Body of pancreas (tissue), 4 donors: ENCODE data around the gene PKP1. TPM values are rescaled to one million over a fixed set of nuclear protein-coding genes. Genes with fewer than 3 reads are reported as not detected.

ENCODE experiments used
- ATAC-seq: fragments of 150-250 bp; one replicate; pipeline ENCODE4 v1.9.1; 2016
- DNase-seq, 4 donors: peaks; one replicate each; pipeline ENCODE4 v3.0.0-alpha.2; 2019
- H3K27ac ChIP-seq, 4 donors: fragments of 200-600 bp; sonication (generic); 1 replicate in 3 of 4; 2 replicates in 1 of 4; pipeline versions ENCODE4 v1.5.1 to v1.6.1; 2016 to 2019; ENCODE audit warnings: mild to moderate bottlenecking in 1 of 4, mixed read lengths in 1 of 4, moderate library complexity in 1 of 4
- H3K27me3 ChIP-seq, 2 donors: fragments of 200-600 bp; sonication (generic); one replicate each; pipeline ENCODE4 v1.6.0; 2016; ENCODE audit warnings: mild to moderate bottlenecking in 1 of 2
- H3K36me3 ChIP-seq, 2 donors: fragments of 200-600 bp; sonication (generic); replicated peaks in 1 of 2; 2 replicates each; pipeline ENCODE4 v1.5.1; 2016; ENCODE audit warnings: low read depth in 2 of 2; ENCODE audit not compliant: insufficient read depth in 1 of 2
- H3K4me1 ChIP-seq: fragments of 200-600 bp; sonication (generic); one replicate; pipeline ENCODE4 v1.6.0; 2016
- H3K4me3 ChIP-seq, 2 donors: fragments of 200-600 bp; sonication (generic); 1 replicate in 1 of 2; 2 replicates in 1 of 2; pipeline ENCODE4 v1.5.1; 2016 to 2019
- H3K9me3 ChIP-seq, 3 donors: fragments of 200-600 bp; sonication (generic); 1 replicate in 2 of 3; 2 replicates in 1 of 3; pipeline ENCODE4 v1.5.1; 2016
- POLR2A ChIP-seq, 3 donors: fragments of 450-650 bp; IDR thresholded peaks; one replicate each; pipeline ENCODE4 v1.6.1; 2016; ENCODE audit warnings: antibody characterized with exemption in 3 of 3, mild to moderate bottlenecking in 2 of 3
- WGBS, 2 donors: methylation state at CpG; one replicate each; pipeline ENCODE4 v1.1.5; 2017; 5-methylcytosine and 5-hydroxymethylcytosine counted together
- intact Hi-C: fragments of 100-400 bp; cut with DNase I; formaldehyde crosslinking; loops from one replicate; pipeline ENCODE4 v1.15.1; 2023
- total RNA-seq, 2 donors: library from RNA; depleted of rRNA; stranded (reverse); fragments of >200 nt; gene quantifications; one replicate each; pipeline ENCODE4 v1.1.0, GENCODE V29; 2016
- TF ChIP-seq, protein P1 (sequence below), 7 experiments: fragments of 450-650 bp in 4 of 7; fragments of 200-600 bp in 3 of 7; sonication (generic) in 3 of 7; IDR thresholded peaks; one replicate each; pipeline ENCODE4 v1.5.1; 2016 to 2019; ENCODE audit warnings: antibody characterized with exemption in 7 of 7

The PKP1 gene
- total RNA-seq, 2 donors from 2014 or later = 0.33 TPM; not detected in 1

- H3K27ac ChIP-seq = no peak overlapping the region
- no peak overlapping the region for H3K4me3 ChIP-seq
- no peaks in the 10 kb centered on the region for H3K27me3 ChIP-seq
- WGBS, 2 donors = 85 to 93% methylated on average over 4 of the region's 4 CpGs
- intact Hi-C loops = no loop called here
- H3K36me3 ChIP-seq = no peaks in the 10 kb centered on the region
- H3K4me1 ChIP-seq = no peaks in the 10 kb centered on the region
- ATAC-seq (no peak), DNase-seq (no peak)
- no peak for TF ChIP-seq POLR2A (IDR thresholded peaks at IDR 0.05)
- TF ChIP-seq, protein P1, sequence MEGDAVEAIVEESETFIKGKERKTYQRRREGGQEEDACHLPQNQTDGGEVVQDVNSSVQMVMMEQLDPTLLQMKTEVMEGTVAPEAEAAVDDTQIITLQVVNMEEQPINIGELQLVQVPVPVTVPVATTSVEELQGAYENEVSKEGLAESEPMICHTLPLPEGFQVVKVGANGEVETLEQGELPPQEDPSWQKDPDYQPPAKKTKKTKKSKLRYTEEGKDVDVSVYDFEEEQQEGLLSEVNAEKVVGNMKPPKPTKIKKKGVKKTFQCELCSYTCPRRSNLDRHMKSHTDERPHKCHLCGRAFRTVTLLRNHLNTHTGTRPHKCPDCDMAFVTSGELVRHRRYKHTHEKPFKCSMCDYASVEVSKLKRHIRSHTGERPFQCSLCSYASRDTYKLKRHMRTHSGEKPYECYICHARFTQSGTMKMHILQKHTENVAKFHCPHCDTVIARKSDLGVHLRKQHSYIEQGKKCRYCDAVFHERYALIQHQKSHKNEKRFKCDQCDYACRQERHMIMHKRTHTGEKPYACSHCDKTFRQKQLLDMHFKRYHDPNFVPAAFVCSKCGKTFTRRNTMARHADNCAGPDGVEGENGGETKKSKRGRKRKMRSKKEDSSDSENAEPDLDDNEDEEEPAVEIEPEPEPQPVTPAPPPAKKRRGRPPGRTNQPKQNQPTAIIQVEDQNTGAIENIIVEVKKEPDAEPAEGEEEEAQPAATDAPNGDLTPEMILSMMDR (IDR thresholded peaks at IDR 0.05) = no peak
- no peaks in the 10 kb centered on the region for H3K9me3 ChIP-seq
Observed at GRCh38 chr1:201349092-201349491, 65.8 kb downstream of the PKP1 start.

DNA sequence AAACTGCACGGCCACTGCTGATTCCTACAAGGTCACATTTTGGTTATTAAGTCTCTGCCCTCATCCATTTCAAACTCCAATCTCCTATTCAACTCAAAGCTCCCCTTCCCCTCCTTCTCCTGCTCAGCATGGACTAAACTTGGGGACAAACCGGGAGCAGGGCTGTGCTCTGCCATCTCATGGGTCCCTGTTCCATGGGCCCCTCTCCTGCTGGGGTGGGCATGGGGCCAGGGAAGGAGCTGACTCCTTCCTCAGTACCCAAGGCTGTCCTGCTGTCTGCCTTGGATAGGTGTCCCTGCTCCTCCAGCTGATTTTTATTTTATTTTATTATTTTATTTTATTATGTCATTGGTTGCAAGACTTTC lies 67.0 kb downstream of the PKP1 start:
- DNase-seq = no peak
- no peak for TF ChIP-seq POLR2A (IDR thresholded peaks at IDR 0.05)
- TF ChIP-seq, protein P1 (IDR thresholded peaks at IDR 0.05) = no peak
- WGBS, 2 donors = 40 to 54% methylated on average over 2 of the region's 2 CpGs
- intact Hi-C loops = no loop called here
- H3K27me3 ChIP-seq = no peaks in the 10 kb centered on the region
- no peak overlapping the region for H3K27ac ChIP-seq
- no peaks in the 10 kb centered on the region for H3K36me3 ChIP-seq
- no peaks in the 10 kb centered on the region for H3K9me3 ChIP-seq
- H3K4me3 ChIP-seq = no peak overlapping the region
- H3K4me1 ChIP-seq = no peaks in the 10 kb centered on the region
- ATAC-seq = no peak

DNA sequence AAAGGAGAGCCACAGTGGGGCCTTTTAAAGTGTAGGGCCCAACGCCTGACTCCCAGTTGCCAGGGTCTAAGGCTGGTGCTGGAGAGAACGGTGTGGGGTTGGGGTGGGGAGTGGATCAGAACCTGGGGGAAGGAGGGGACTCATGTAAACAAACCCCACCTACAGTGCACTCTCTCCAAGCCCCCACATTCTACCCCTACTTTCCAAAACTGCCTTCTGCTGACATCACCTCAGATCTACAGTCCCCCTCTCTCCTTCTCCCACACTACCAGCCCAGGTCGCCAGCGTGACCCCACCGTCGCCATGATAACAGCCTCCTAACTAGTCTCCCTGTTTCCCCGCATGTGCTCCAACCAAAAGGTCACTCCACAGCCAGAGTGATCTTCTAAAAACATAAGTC lies 67.6 kb downstream of the PKP1 start:
- 66 to 75% methylated on average over 7 of the region's 7 CpGs for WGBS, 2 donors
- no peak overlapping the region for H3K27ac ChIP-seq
- H3K4me3 ChIP-seq = no peak overlapping the region
- no peaks in the 10 kb centered on the region for H3K27me3 ChIP-seq
- intact Hi-C loops = no loop called here
- TF ChIP-seq, protein P1 (IDR thresholded peaks at IDR 0.05) = no peak
- no peak for TF ChIP-seq POLR2A (IDR thresholded peaks at IDR 0.05)
- H3K4me1 ChIP-seq = no peaks in the 10 kb centered on the region
- ATAC-seq (no peak), DNase-seq (no peak)
- H3K36me3 ChIP-seq = no peaks in the 10 kb centered on the region
- H3K9me3 ChIP-seq = no peaks in the 10 kb centered on the region

DNA sequence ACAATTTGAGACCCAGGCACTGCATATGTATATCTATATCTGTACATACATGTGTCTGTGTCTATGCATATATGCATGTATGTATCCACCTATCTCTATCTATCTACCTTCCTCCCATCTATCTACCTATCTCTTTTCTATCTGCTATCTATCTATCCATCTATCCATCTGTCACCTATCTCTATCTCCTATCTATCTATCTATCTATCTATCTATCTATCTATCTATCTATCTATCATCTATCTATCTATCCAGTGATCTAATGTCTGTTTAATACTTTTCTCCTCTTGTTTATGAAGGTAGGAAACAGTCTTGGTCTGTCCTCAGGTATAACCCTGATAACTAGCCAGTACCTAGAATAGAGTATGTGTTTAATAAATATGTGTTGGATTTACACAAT lies 68.3 kb downstream of the PKP1 start:
- H3K9me3 ChIP-seq = no peaks in the 10 kb centered on the region
- ATAC-seq (no peak), DNase-seq (no peak)
- H3K4me1 ChIP-seq = no peaks in the 10 kb centered on the region
- H3K4me3 ChIP-seq = no peak overlapping the region
- H3K27me3 ChIP-seq = no peaks in the 10 kb centered on the region
- H3K27ac ChIP-seq = no peak overlapping the region
- intact Hi-C loops = no loop called here
- H3K36me3 ChIP-seq = no peaks in the 10 kb centered on the region
- TF ChIP-seq POLR2A (IDR thresholded peaks at IDR 0.05) = no peak
- TF ChIP-seq, protein P1 (IDR thresholded peaks at IDR 0.05) = no peak

GRCh38 chr1:201353186-201353940 lies 70.1 kb downstream of the PKP1 start:
- Histone ChIP-seq H3K27me3 (no peaks in the 10 kb centered on the region), H3K36me3 (no peaks in the 10 kb centered on the region), H3K4me3 (no peak overlapping the region), H3K4me1 (no peaks in the 10 kb centered on the region), H3K27ac (no peak overlapping the region), H3K9me3 (no peaks in the 10 kb centered on the region)
- no peak for ATAC-seq
- DNase-seq = peak in 1 of 4 donors; percentile 3
- intact Hi-C loops = no loop called here
- TF ChIP-seq, protein P1 (IDR thresholded peaks at IDR 0.05) = no peak
- TF ChIP-seq POLR2A (IDR thresholded peaks at IDR 0.05) = no peak
- WGBS, 2 donors = 72 to 89% methylated on average over 10 to 13 of the region's 13 CpGs
